GM12878 (cell line): ENCODE measurements around the gene ARHGAP21. TPM values are rescaled to one million over a fixed set of nuclear protein-coding genes. Genes with fewer than 3 reads are reported as not detected.

Source experiments
- ATAC-seq: fragments of 200-7000 bp; cut with Tn5 transposase; 3 replicates; pipeline ENCODE4 v1.9.1; 2020; ENCODE audit warnings: mild to moderate bottlenecking, moderate library complexity
- BruUV-seq: library from RNA; stranded (reverse); fragments of 400-500 nt; replicated peaks from 2 replicates; lab custom pipeline; 2021; lab: Mats Ljungman, UMichigan
- CTCF ChIA-PET: fragments of 300-600 bp; sonication (Branson Sonifier 250); formaldehyde crosslinking; extraction: SDS; loops from one replicate; lab custom pipeline; 2021; ENCODE audit warnings: inconsistent platforms; lab: Yijun Ruan, JAX
- POLR2A ChIA-PET: fragments of 350-600 bp; formaldehyde crosslinking; extraction: SDS; loops from one replicate; lab custom pipeline; 2021; ENCODE audit warnings: inconsistent platforms; lab: Charles Lee
- RAD21 ChIA-PET: fragments of 300-600 bp; sonication (Branson Sonifier 250); formaldehyde crosslinking; loops from one replicate; lab custom pipeline; 2023; ENCODE audit warnings: antibody characterized with exemption; ENCODE audit not compliant: unreplicated experiment; lab: Charles Lee
- SMC1A ChIA-PET: fragments of 300-600 bp; sonication (Branson Sonifier 250); formaldehyde crosslinking; loops from one replicate; lab custom pipeline; 2023; ENCODE audit not compliant: unreplicated experiment, uncharacterized antibody; lab: Charles Lee
- DNase-seq: peaks from one replicate; pipeline ENCODE4 v3.0.0-alpha.2; 2011; ENCODE audit warnings: low read depth, low spot score
- FAIRE-seq: peaks from 3 replicates; lab custom pipeline; 2011; peaks lifted over from hg19 to GRCh38; lab: Jason Lieb, UNC
- H2AFZ ChIP-seq: 2 replicates; pipeline ENCODE4 v1.6.0; 2011; ENCODE audit warnings: low read depth, low read length, control low read depth; ENCODE audit not compliant: control insufficient read depth
- H3K27ac ChIP-seq: 2 replicates; pipeline ENCODE4 v1.5.1; 2011; ENCODE audit warnings: control low read depth; ENCODE audit not compliant: control insufficient read depth, insufficient read depth
- H3K27me3 ChIP-seq, 2 experiments: replicated peaks in 1 of 2; 2 replicates each; pipeline versions ENCODE4 v1.6.0 to v1.6.1; 2011; ENCODE audit warnings: low read length in 1 of 2; ENCODE audit not compliant: control insufficient read depth in 2 of 2, insufficient read depth in 2 of 2
- H3K36me3 ChIP-seq, 2 experiments: 2 replicates each; pipeline ENCODE4 v1.5.1; 2011; ENCODE audit warnings: low read length in 1 of 2; ENCODE audit not compliant: control insufficient read depth in 2 of 2, insufficient read depth in 2 of 2
- H3K4me1 ChIP-seq: 2 replicates; pipeline ENCODE4 v1.6.1; 2011; ENCODE audit warnings: mild to moderate bottlenecking, low read length, moderate library complexity, mixed read lengths; ENCODE audit not compliant: control insufficient read depth, insufficient read depth
- H3K4me2 ChIP-seq: 2 replicates; pipeline ENCODE4 v1.6.0; 2011; ENCODE audit warnings: control low read depth; ENCODE audit not compliant: control insufficient read depth, insufficient read depth
- H3K4me3 ChIP-seq: fragments of 200-600 bp; sonication (generic); 2 replicates; pipeline ENCODE4 v1.5.1; 2016
- H3K79me2 ChIP-seq: 2 replicates; pipeline ENCODE4 v1.6.0; 2011; ENCODE audit warnings: low read length; ENCODE audit not compliant: control insufficient read depth, insufficient read depth
- H3K9ac ChIP-seq: 2 replicates; pipeline ENCODE4 v1.8.0; 2011; ENCODE audit warnings: low read length, control low read depth, mixed read lengths; ENCODE audit not compliant: control insufficient read depth, insufficient read depth
- H3K9me3 ChIP-seq: replicated peaks from 3 replicates; pipeline ENCODE4 v1.5.1; 2011; ENCODE audit warnings: mild to moderate bottlenecking, low read length; ENCODE audit not compliant: control insufficient read depth, insufficient read depth
- H4K20me1 ChIP-seq: 2 replicates; pipeline ENCODE4 v1.6.0; 2011; ENCODE audit not compliant: control insufficient read depth, insufficient read depth
- HDGF ChIP-seq: fragments of 450-650 bp; IDR thresholded peaks from 2 replicates; pipeline ENCODE4 v1.6.1; 2016; ENCODE audit warnings: antibody characterized with exemption
- JUNB ChIP-seq: IDR thresholded peaks from 2 replicates; pipeline ENCODE4 v1.6.1; 2016; ENCODE audit warnings: antibody characterized with exemption, mild to moderate bottlenecking
- KAT2A ChIP-seq: conservative IDR thresholded peaks from 2 replicates; pipeline ENCODE4 v1.6.1; 2011; ENCODE audit warnings: low read depth, low read length; ENCODE audit not compliant: control insufficient read depth
- POLR2AphosphoS5 ChIP-seq: IDR thresholded peaks from 2 replicates; pipeline ENCODE4 v1.6.1; 2011; ENCODE audit warnings: mild to moderate bottlenecking, low read length, inconsistent platforms
- RUNX3 ChIP-seq: IDR thresholded peaks from 2 replicates; pipeline ENCODE4 v1.6.1; 2012; ENCODE audit warnings: low read length, inconsistent platforms
- SPI1 ChIP-seq: IDR thresholded peaks from 2 replicates; pipeline ENCODE4 v1.6.1; 2011; ENCODE audit warnings: low read depth, mild to moderate bottlenecking, low read length, moderate library complexity, borderline replicate concordance; ENCODE audit not compliant: insufficient read depth
- WGBS: methylation state at CpG from one replicate; pipeline ENCODE4 v1.1.6; 2016; ENCODE audit warnings: low lambda C conversion rate; ENCODE audit not compliant: insufficient replicate concordance, insufficient coverage; ENCODE audit errors: missing lambda C conversion rate; 5-methylcytosine and 5-hydroxymethylcytosine counted together
- in situ Hi-C: fragments of 300-500 bp; cut with MboI; formaldehyde crosslinking; loops from 9 replicates; pipeline ENCODE4 v1.14.3; 2018; ENCODE audit warnings: mixed read lengths
- intact Hi-C: fragments of 100-400 bp; cut with micrococcal nuclease; formaldehyde crosslinking; loops from one replicate; pipeline ENCODE4 v1.14.2; 2022; ENCODE audit not compliant: unreplicated experiment
- polyA plus RNA-seq, 11 experiments: library from polyadenylated mRNA; depleted of rRNA in 4 of 11; unstranded in 6 of 11; stranded (reverse) in 5 of 11; fragments of >200 nt; fragmentation: Nextera tagmentation in 4 of 11; fragmentation: Illumina TruSeq in 1 of 11; extraction: Ambion mirVana in 4 of 11; extraction: Trizol in 1 of 11; gene quantifications; 1 replicate in 1 of 11; 2 replicates in 10 of 11; pipeline versions ENCODE4 v1.2.1 to v1.2.3, GENCODE V29; 2011 to 2016; ENCODE audit warnings: inconsistent platforms in 2 of 11, missing spikeins in 2 of 11, low read depth in 1 of 11
- total RNA-seq, 4 experiments: library from RNA; depleted of rRNA in 3 of 4; stranded (reverse); fragments of >200 nt in 3 of 4; fragmentation: Illumina TruSeq in 1 of 4; extraction: Trizol in 1 of 4; gene quantifications; 2 replicates each; pipeline versions ENCODE4 v1.2.1 to v1.2.3, GENCODE V29; 2013 to 2021

Gene ARHGAP21
- total and polyA plus RNA-seq, 10 of the 15 experiments (the other 5 are each of a cell fraction or from before 2014, with no cell fraction given): 11.7 to 103 (median 37.6) TPM

DNA sequence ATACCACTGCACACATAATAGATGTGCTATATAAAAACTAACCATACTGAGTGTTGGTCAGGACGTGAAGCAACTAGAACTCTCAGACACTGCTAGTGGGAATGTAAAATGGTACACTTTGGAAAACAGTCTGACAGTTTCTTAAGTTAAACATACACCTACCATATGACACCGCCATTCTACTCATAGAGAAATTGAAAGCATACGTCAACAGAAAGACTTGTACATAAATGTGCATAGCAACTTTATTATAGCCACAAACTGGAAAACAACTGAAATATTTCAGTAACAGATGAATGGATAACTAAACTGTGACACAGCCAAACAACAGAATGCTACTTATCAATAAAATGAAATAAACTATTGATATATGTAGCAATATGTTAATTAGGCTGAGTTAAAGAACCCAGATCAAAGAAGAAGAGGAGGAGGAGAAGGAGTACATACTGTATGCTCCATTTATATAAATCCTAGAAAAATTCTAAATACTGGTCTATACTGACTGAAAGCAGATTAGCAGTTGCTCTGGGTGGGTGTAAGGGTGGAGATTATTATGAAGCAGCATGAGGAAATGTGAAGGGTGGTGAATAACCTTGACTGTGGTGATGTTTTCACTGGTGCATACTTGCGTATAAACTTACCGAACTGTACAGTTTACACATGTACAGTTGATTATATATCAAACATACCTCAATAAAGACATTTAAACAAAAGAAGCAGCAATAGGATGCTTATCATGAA lies 48.6 kb downstream of the ARHGAP21 start:
- ATAC-seq: peak; percentile 22; the same call in 2 of the 3 replicates
- H3K79me2 ChIP-seq: no peaks in the 10 kb centered on the region
- intact Hi-C loops: no loop called here

DNA sequence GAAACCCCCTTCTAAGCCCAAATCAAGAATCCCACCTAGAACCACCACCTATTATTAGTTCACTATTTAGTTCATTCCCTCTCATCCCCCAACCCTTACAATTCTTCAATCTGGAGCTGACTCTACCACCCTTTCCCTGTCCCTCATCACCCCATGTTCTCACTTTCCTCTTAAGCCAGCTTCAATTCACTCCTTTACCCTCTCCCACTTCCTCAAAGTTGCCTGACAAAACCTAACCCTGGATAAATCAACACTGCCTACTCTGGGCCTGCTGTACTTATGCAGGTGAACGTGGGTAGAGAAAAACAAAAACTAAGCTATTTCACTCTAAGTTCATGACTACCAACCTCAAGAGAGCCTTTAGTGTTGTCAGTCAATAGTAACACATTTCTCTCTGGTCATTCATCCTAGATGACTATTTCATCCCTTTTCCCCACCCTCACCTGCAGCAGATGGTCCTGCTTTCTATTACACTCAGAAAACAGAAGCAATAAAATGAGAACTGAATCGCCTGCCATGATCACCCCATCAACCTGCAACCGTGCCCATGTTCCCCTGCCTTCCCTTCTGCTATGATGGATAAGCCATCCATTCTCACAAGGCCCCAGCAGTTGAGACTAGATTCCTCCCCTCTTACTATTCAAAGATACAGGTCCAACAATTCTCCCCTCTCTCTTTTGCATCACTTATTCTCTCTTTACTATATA lies 52.6 kb downstream of the ARHGAP21 start:
- CTCF ChIA-PET: interaction anchor here (0.7 to 1.6 kb wide), 3 partner anchors 15 to 54 kb away, joined by 3 to 5 read pairs (median 4); no protein-coding TSS in a partner anchor
- in situ Hi-C loops: no loop called here
- ATAC-seq: peak; percentile 58

More for the DNA sequence above, 48.6 kb downstream of the ARHGAP21 start:
- 87% methylated on average over 5 of the region's 5 CpGs for WGBS
- RAD21 ChIA-PET: no interaction called here
- H3K4me3 ChIP-seq: no peak overlapping the region
- FAIRE-seq (no peak), DNase-seq (no peak)
- no peak overlapping the region for H3K27ac ChIP-seq
- H3K4me2 ChIP-seq: 0 out of 2 replicates have a peak overlapping the region, but pooled peaks have one; percentile 18
- no peaks in the 10 kb centered on the region for H3K36me3 ChIP-seq
- H4K20me1 ChIP-seq: no peaks in the 10 kb centered on the region
- no TSS peak for BruUV-seq
- SMC1A ChIA-PET: no interaction called here
- no peak overlapping the region for H3K9ac ChIP-seq
- peak overlapping the region; percentile 35; the same call in 1 of the 2 replicates for H2AFZ ChIP-seq
- TF ChIP-seq JUNB: peak; percentile 47; the same call in 1 of the 2 replicates
- no peak for TF ChIP-seq POLR2AphosphoS5
- TF ChIP-seq RUNX3: 0 out of 2 replicates have a peak, but pooled peaks have one; percentile 31
- TF ChIP-seq, all 136 proteins: peak for 2
- ChIA-PET CTCF (no interaction called here), POLR2A (interaction anchor here (0.6 kb wide), 1 partner anchor 29 kb away, joined by 3 read pairs; no protein-coding TSS in a partner anchor)
- no peaks in the 10 kb centered on the region for H3K9me3 ChIP-seq
- in situ Hi-C loops: no loop called here
- 0 out of 2 replicates have a peak, but pooled peaks cover 3% of the 10 kb centered on the region for H3K4me1 ChIP-seq
- H3K27me3 ChIP-seq: no peaks in the 10 kb centered on the region

More for the DNA sequence above, 52.6 kb downstream of the ARHGAP21 start:
- intact Hi-C loops: no loop called here
- Histone ChIP-seq H3K27ac (no peak overlapping the region), H3K4me3 (no peak overlapping the region), H3K9me3 (no peaks in the 10 kb centered on the region), H3K9ac (no peak overlapping the region), H3K36me3 (no peaks in the 10 kb centered on the region; a peak in 2 of 4 replicates), H3K79me2 (no peaks in the 10 kb centered on the region), H3K4me1 (0 out of 2 replicates have a peak, but pooled peaks cover 3% of the 10 kb centered on the region), H2AFZ (no peak overlapping the region), H3K27me3 (no peaks in the 10 kb centered on the region), H4K20me1 (no peaks in the 10 kb centered on the region), H3K4me2 (no peak overlapping the region)
- DNase-seq: no peak
- ChIA-PET RAD21 (no interaction called here), SMC1A (interaction anchor here (1.1 to 1.7 kb wide), 5 partner anchors 15 to 43 kb away, joined by 3 to 5 read pairs (median 5); no protein-coding TSS in a partner anchor), POLR2A (interaction anchor here (0.6 to 1.2 kb wide), 5 partner anchors 15 to 318 kb away, joined by 3 to 6 read pairs (median 3); no protein-coding TSS in a partner anchor)
- FAIRE-seq: peak; percentile 31
- BruUV-seq: no TSS peak
- TF ChIP-seq HDGF (0 out of 2 replicates have a peak, but pooled peaks have one; percentile 50), KAT2A (no peak), SPI1 (peak; percentile 54; the same call in 1 of the 2 replicates)
- 80% methylated on average over 3 of the region's 3 CpGs for WGBS
